ENCODE data around the gene POU2AF1.

The POU2AF1 gene

GRCh38 chr11:111348147-111348546 lies 30.9 kb downstream of the POU2AF1 start:
- TF ChIP-seq CTCF (IDR thresholded peaks at IDR 0.05; ENCODE audit: low read depth, low read length, missing control alignments): no peak
- no peak for DNase-seq (ENCODE audit: extremely low read depth, low read depth)
- H3K4me3 ChIP-seq (replicated peaks; ENCODE audit: low read depth, low read length): no peak overlapping the region

GRCh38 chr11:111347723-111348115 lies 31.4 kb downstream of the POU2AF1 start:
- no peak for DNase-seq (ENCODE audit: extremely low read depth, low read depth)
- no peak overlapping the region for H3K4me3 ChIP-seq (replicated peaks; ENCODE audit: low read depth, low read length)
- no peak for TF ChIP-seq CTCF (IDR thresholded peaks at IDR 0.05; ENCODE audit: low read depth, low read length, missing control alignments)

- no peak overlapping the region for H3K4me3 ChIP-seq (replicated peaks; ENCODE audit: low read depth, low read length)
- DNase-seq (ENCODE audit: extremely low read depth, low read depth): peak; percentile 58
- TF ChIP-seq CTCF (IDR thresholded peaks at IDR 0.05; ENCODE audit: low read depth, low read length, missing control alignments): no peak
Measured at GRCh38 chr11:111347002-111347722, 31.9 kb downstream of the POU2AF1 start.

- TF ChIP-seq CTCF (IDR thresholded peaks at IDR 0.05; ENCODE audit: low read depth, low read length, missing control alignments): no peak
- no peak for DNase-seq (ENCODE audit: extremely low read depth, low read depth)
- no peak overlapping the region for H3K4me3 ChIP-seq (replicated peaks; ENCODE audit: low read depth, low read length)
Measured at GRCh38 chr11:111344032-111344431, 35.0 kb downstream of the POU2AF1 start.

- DNase-seq (ENCODE audit: extremely low read depth, low read depth): no peak
- no peak overlapping the region for H3K4me3 ChIP-seq (replicated peaks; ENCODE audit: low read depth, low read length)
- no peak for TF ChIP-seq CTCF (IDR thresholded peaks at IDR 0.05; ENCODE audit: low read depth, low read length, missing control alignments)
Measured at GRCh38 chr11:111342329-111342728, 36.7 kb downstream of the POU2AF1 start.

- TF ChIP-seq CTCF (IDR thresholded peaks at IDR 0.05; ENCODE audit: low read depth, low read length, missing control alignments): no peak
- no peak overlapping the region for H3K4me3 ChIP-seq (replicated peaks; ENCODE audit: low read depth, low read length)
- DNase-seq (ENCODE audit: extremely low read depth, low read depth): no peak
Measured at GRCh38 chr11:111339758-111340388, 39.2 kb downstream of the POU2AF1 start.
